ENCODE measurements around the gene WBP2. TPM values are rescaled to one million over a fixed set of nuclear protein-coding genes. Genes with fewer than 3 reads are reported as not detected.

WBP2 gene
- total and polyA plus RNA-seq, 9 of the 15 experiments (the other 6 are each of a cell fraction or from before 2014, with no cell fraction given) = 2.2 to 74.3 (median 20.0) TPM

DNA sequence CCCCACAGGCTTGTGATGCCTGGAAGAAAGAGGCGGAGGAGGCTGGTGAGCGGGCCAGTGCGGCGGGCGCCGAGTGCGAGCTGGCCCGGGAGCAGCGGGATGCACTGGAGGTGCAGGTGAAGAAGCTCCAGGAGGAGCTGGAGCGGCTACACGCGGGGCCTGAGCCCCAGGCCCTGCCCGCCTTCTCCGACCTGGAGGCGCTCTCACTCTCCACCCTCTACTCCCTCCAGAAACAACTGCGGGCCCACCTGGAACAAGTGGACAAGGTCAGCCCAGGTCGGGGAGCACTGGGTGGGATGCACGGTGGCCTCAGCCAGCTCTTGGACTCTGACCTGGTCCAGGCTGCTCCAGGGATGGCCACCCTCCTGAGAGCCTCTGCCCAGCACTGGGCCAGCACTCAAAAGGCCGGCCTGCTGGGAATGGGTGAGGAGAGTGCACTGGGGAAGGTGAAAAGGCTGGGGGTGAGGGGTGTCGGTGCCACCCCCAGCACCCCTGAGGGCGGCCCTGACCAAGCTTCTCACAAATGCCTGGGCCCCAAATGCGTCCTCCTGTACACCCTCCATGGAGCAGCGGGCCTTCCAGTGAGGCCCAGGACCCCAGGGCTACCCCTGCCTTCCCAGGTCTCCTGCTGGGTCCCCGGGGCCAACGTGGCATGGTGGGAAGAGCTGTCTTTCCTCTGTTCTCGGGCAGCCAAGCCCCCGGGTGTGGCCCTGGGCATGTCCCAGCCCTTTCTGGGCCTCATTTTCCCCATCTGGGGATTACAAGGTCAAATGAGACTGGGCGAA, 31.7 kb downstream of the WBP2 start (continued):
- no peak for TF ChIP-seq BRCA1 (IDR thresholded peaks at IDR 0.05)
- TF ChIP-seq BRCA1 (CRISPR knock-in tag; IDR thresholded peaks at IDR 0.05) = no peak
- no peak for TF ChIP-seq ZFP36 (IDR thresholded peaks at IDR 0.05; ENCODE audit: low read depth, low read length, partially characterized antibody)
- no peak for TF ChIP-seq ZNF134 (CRISPR knock-in tag; conservative IDR thresholded peaks at IDR 0.05)
- no peak for TF ChIP-seq ZFX (CRISPR knock-in tag; IDR thresholded peaks at IDR 0.05)
- TF ChIP-seq, protein P1, sequence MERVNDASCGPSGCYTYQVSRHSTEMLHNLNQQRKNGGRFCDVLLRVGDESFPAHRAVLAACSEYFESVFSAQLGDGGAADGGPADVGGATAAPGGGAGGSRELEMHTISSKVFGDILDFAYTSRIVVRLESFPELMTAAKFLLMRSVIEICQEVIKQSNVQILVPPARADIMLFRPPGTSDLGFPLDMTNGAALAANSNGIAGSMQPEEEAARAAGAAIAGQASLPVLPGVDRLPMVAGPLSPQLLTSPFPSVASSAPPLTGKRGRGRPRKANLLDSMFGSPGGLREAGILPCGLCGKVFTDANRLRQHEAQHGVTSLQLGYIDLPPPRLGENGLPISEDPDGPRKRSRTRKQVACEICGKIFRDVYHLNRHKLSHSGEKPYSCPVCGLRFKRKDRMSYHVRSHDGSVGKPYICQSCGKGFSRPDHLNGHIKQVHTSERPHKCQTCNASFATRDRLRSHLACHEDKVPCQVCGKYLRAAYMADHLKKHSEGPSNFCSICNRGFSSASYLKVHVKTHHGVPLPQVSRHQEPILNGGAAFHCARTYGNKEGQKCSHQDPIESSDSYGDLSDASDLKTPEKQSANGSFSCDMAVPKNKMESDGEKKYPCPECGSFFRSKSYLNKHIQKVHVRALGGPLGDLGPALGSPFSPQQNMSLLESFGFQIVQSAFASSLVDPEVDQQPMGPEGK (CRISPR knock-in tag; IDR thresholded peaks at IDR 0.05; ENCODE audit: borderline replicate concordance) = no peak
- TF ChIP-seq, protein P2, sequence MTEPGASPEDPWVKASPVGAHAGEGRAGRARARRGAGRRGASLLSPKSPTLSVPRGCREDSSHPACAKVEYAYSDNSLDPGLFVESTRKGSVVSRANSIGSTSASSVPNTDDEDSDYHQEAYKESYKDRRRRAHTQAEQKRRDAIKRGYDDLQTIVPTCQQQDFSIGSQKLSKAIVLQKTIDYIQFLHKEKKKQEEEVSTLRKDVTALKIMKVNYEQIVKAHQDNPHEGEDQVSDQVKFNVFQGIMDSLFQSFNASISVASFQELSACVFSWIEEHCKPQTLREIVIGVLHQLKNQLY (CRISPR knock-in tag; conservative IDR thresholded peaks at IDR 0.05) = 0 out of 4 replicates have a peak, but pooled peaks of 1 of the 2 experiments have one; percentile 28
- TF ChIP-seq, protein P3, sequence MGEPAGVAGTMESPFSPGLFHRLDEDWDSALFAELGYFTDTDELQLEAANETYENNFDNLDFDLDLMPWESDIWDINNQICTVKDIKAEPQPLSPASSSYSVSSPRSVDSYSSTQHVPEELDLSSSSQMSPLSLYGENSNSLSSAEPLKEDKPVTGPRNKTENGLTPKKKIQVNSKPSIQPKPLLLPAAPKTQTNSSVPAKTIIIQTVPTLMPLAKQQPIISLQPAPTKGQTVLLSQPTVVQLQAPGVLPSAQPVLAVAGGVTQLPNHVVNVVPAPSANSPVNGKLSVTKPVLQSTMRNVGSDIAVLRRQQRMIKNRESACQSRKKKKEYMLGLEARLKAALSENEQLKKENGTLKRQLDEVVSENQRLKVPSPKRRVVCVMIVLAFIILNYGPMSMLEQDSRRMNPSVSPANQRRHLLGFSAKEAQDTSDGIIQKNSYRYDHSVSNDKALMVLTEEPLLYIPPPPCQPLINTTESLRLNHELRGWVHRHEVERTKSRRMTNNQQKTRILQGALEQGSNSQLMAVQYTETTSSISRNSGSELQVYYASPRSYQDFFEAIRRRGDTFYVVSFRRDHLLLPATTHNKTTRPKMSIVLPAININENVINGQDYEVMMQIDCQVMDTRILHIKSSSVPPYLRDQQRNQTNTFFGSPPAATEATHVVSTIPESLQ (CRISPR knock-in tag; IDR thresholded peaks at IDR 0.05) = no peak
- TF ChIP-seq HNRNPLL (IDR thresholded peaks at IDR 0.05; ENCODE audit: low read depth, low read length, poor library complexity, severe bottlenecking) = no peak
- TF ChIP-seq, protein P4, sequence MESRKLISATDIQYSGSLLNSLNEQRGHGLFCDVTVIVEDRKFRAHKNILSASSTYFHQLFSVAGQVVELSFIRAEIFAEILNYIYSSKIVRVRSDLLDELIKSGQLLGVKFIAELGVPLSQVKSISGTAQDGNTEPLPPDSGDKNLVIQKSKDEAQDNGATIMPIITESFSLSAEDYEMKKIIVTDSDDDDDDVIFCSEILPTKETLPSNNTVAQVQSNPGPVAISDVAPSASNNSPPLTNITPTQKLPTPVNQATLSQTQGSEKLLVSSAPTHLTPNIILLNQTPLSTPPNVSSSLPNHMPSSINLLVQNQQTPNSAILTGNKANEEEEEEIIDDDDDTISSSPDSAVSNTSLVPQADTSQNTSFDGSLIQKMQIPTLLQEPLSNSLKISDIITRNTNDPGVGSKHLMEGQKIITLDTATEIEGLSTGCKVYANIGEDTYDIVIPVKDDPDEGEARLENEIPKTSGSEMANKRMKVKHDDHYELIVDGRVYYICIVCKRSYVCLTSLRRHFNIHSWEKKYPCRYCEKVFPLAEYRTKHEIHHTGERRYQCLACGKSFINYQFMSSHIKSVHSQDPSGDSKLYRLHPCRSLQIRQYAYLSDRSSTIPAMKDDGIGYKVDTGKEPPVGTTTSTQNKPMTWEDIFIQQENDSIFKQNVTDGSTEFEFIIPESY (CRISPR knock-in tag; IDR thresholded peaks at IDR 0.05) = peak; percentile 78
- TF ChIP-seq, protein P5, sequence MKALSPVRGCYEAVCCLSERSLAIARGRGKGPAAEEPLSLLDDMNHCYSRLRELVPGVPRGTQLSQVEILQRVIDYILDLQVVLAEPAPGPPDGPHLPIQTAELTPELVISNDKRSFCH (CRISPR knock-in tag; IDR thresholded peaks at IDR 0.05) = no peak
- TF ChIP-seq, protein P5 (tag; IDR thresholded peaks at IDR 0.05) = no peak
- TF ChIP-seq, protein P6, sequence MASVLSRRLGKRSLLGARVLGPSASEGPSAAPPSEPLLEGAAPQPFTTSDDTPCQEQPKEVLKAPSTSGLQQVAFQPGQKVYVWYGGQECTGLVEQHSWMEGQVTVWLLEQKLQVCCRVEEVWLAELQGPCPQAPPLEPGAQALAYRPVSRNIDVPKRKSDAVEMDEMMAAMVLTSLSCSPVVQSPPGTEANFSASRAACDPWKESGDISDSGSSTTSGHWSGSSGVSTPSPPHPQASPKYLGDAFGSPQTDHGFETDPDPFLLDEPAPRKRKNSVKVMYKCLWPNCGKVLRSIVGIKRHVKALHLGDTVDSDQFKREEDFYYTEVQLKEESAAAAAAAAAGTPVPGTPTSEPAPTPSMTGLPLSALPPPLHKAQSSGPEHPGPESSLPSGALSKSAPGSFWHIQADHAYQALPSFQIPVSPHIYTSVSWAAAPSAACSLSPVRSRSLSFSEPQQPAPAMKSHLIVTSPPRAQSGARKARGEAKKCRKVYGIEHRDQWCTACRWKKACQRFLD (CRISPR knock-in tag; IDR thresholded peaks at IDR 0.05) = no peak
- no peak for TF ChIP-seq ZNF174 (CRISPR knock-in tag; IDR thresholded peaks at IDR 0.05)
- no peak for TF ChIP-seq CEBPB (tag; IDR thresholded peaks at IDR 0.05)
- TF ChIP-seq ZNF589 (CRISPR knock-in tag; IDR thresholded peaks at IDR 0.05; ENCODE audit: low read depth) = no peak
- no peak for TF ChIP-seq GATAD2A (IDR thresholded peaks at IDR 0.05)
- TF ChIP-seq PHTF2 (CRISPR knock-in tag; IDR thresholded peaks at IDR 0.05) = no peak
- no peak for TF ChIP-seq HIVEP1 (CRISPR knock-in tag; IDR thresholded peaks at IDR 0.05)

Data from K562 (cell line).